ENCODE measurements around the gene RAB5B.
A peak's percentile ranks its signal among the peaks of the same experiment; 100 is the strongest.

The RAB5B gene

GRCh38 chr12:55965240-55965639 is 8.6 kb upstream of the RAB5B start:
- H2AFZ ChIP-seq (ENCODE audit: low read depth, low read length, severe bottlenecking): no peak overlapping the region
- no peak overlapping the region for H3K4me3 ChIP-seq (ENCODE audit: insufficient read depth, low read length, poor library complexity, severe bottlenecking)
- no peak overlapping the region for H3K4me2 ChIP-seq (ENCODE audit: low read depth, low read length, poor library complexity, severe bottlenecking)
- peaks cover 10% of the 10 kb centered on the region; the same call in 1 of the 2 replicates for H3K36me3 ChIP-seq (ENCODE audit: low read length)
- no peaks in the 10 kb centered on the region for H3K9me3 ChIP-seq (ENCODE audit: insufficient read depth, low read length)
- no peaks in the 10 kb centered on the region; the same call in 1 of the 2 replicates for H3F3A ChIP-seq (ENCODE audit: insufficient read depth)
- H3K27ac ChIP-seq (ENCODE audit: low read depth, low read length): no peak overlapping the region
- no peaks in the 10 kb centered on the region for H4K20me1 ChIP-seq (ENCODE audit: low read depth, low read length)
- peaks cover 22% of the 10 kb centered on the region for H3K79me2 ChIP-seq (ENCODE audit: insufficient read depth, low read length)
- H3K27me3 ChIP-seq (ENCODE audit: low read length): no peaks in the 10 kb centered on the region
- H3K9me2 ChIP-seq (replicated peaks; ENCODE audit: insufficient read depth, low read length): no peaks in the 10 kb centered on the region
- TF ChIP-seq CTCF (IDR thresholded peaks at IDR 0.05; ENCODE audit: insufficient read depth, low read length, poor library complexity, severe bottlenecking): no peak
- TF ChIP-seq EZH2phosphoT487 (conservative IDR thresholded peaks at IDR 0.05; ENCODE audit: low read length): no peak
- H3K9ac ChIP-seq (ENCODE audit: low read length): no peak overlapping the region

GRCh38 chr12:55965941-55966407 is 7.9 kb upstream of the RAB5B start, which contains the start of gene PMEL:
Gene PMEL, minus strand, starts transcription at chr12:55966042. Its CDS starts 31 bp downstream, at chr12:55966011.
- Histone ChIP-seq H3K36me3 (ENCODE audit: low read length) (peaks cover 10% of the 10 kb centered on the region; the same call in 1 of the 2 replicates), H3K27me3 (ENCODE audit: low read length) (no peaks in the 10 kb centered on the region), H3K27ac (ENCODE audit: low read depth, low read length) (peak within 1 kb of the TSS; percentile 56), H3K4me3 (ENCODE audit: insufficient read depth, low read length, poor library complexity, severe bottlenecking) (peak within 1 kb of the TSS; percentile 98), H3K4me2 (ENCODE audit: low read depth, low read length, poor library complexity, severe bottlenecking) (peak within 1 kb of the TSS; percentile 94), H2AFZ (ENCODE audit: low read depth, low read length, severe bottlenecking) (peak within 1 kb of the TSS; percentile 85), H3F3A (ENCODE audit: insufficient read depth) (no peaks in the 10 kb centered on the region; the same call in 1 of the 2 replicates), H3K9ac (ENCODE audit: low read length) (peak within 1 kb of the TSS; percentile 95), H3K9me3 (ENCODE audit: insufficient read depth, low read length) (no peaks in the 10 kb centered on the region), H3K9me2 (replicated peaks; ENCODE audit: insufficient read depth, low read length) (no peaks in the 10 kb centered on the region), H4K20me1 (ENCODE audit: low read depth, low read length) (no peaks in the 10 kb centered on the region), H3K79me2 (ENCODE audit: insufficient read depth, low read length) (peaks cover 22% of the 10 kb centered on the region)
- TF ChIP-seq CTCF (IDR thresholded peaks at IDR 0.05; ENCODE audit: insufficient read depth, low read length, poor library complexity, severe bottlenecking): no peak
- no peak for TF ChIP-seq EZH2phosphoT487 (conservative IDR thresholded peaks at IDR 0.05; ENCODE audit: low read length)

GRCh38 chr12:55966408-55967281 is 7.2 kb upstream of the RAB5B start, which contains the start of gene CDK2:
Gene CDK2, plus strand, starts transcription at chr12:55966830. Its CDS starts 179 bp downstream, at chr12:55967009.
- H3K79me2 ChIP-seq (ENCODE audit: insufficient read depth, low read length): peaks cover 22% of the 10 kb centered on the region
- no peaks in the 10 kb centered on the region for H3K9me2 ChIP-seq (replicated peaks; ENCODE audit: insufficient read depth, low read length)
- H3K4me2 ChIP-seq (ENCODE audit: low read depth, low read length, poor library complexity, severe bottlenecking): peak within 1 kb of the TSS; percentile 94
- peak within 1 kb of the TSS; percentile 98 for H3K4me3 ChIP-seq (ENCODE audit: insufficient read depth, low read length, poor library complexity, severe bottlenecking)
- H3K27me3 ChIP-seq (ENCODE audit: low read length): no peaks in the 10 kb centered on the region
- TF ChIP-seq EZH2phosphoT487 (conservative IDR thresholded peaks at IDR 0.05; ENCODE audit: low read length) (no peak), CTCF (IDR thresholded peaks at IDR 0.05; ENCODE audit: insufficient read depth, low read length, poor library complexity, severe bottlenecking) (no peak)
- H3K9me3 ChIP-seq (ENCODE audit: insufficient read depth, low read length): no peaks in the 10 kb centered on the region
- H3K9ac ChIP-seq (ENCODE audit: low read length): peak within 1 kb of the TSS; percentile 95
- H3K27ac ChIP-seq (ENCODE audit: low read depth, low read length): peak within 1 kb of the TSS; percentile 56
- H3K36me3 ChIP-seq (ENCODE audit: low read length): peaks cover 10% of the 10 kb centered on the region; the same call in 1 of the 2 replicates
- peak within 1 kb of the TSS; percentile 85 for H2AFZ ChIP-seq (ENCODE audit: low read depth, low read length, severe bottlenecking)
- peaks cover 2% of the 10 kb centered on the region; the same call in 1 of the 2 replicates for H3F3A ChIP-seq (ENCODE audit: insufficient read depth)
- no peaks in the 10 kb centered on the region for H4K20me1 ChIP-seq (ENCODE audit: low read depth, low read length)
